HepG2 (cell line): ENCODE measurements around the gene SNX15. TPM values are rescaled to one million over a fixed set of nuclear protein-coding genes. Genes with fewer than 3 reads are reported as not detected.
A peak's percentile ranks its signal among the peaks of the same experiment; 100 is the strongest.

Source experiments
- BCL6 ChIP-seq: IDR thresholded peaks from 2 replicates; pipeline ENCODE4 v1.6.1; 2016; ENCODE audit warnings: missing genetic modification reagents, missing compliant biosample characterization
- CC2D1A ChIP-seq: sonication (generic); formaldehyde crosslinking; IDR thresholded peaks from 2 replicates; pipeline ENCODE4 v1.8.1; 2023; ENCODE audit warnings: mild to moderate bottlenecking, missing genetic modification reagents
- CREB1 ChIP-seq, 2 experiments: fragments of 450-650 bp in 1 of 2; IDR thresholded peaks; 2 replicates each; pipeline ENCODE4 v1.6.1; 2016 to 2017; ENCODE audit warnings: control low read depth in 1 of 2, mild to moderate bottlenecking in 1 of 2, missing compliant biosample characterization in 1 of 2, missing genetic modification characterization in 1 of 2
- DPF2 ChIP-seq: sonication (generic); formaldehyde crosslinking; IDR thresholded peaks from 2 replicates; pipeline ENCODE4 v1.4.0; 2020; ENCODE audit warnings: mild to moderate bottlenecking, low read depth, missing genetic modification reagents, borderline replicate concordance
- EED ChIP-seq: sonication (generic); formaldehyde crosslinking; IDR thresholded peaks from 2 replicates; pipeline ENCODE4 v1.5.0; 2020; ENCODE audit warnings: mild to moderate bottlenecking, missing genetic modification reagents
- HNRNPLL ChIP-seq: fragments of 200-400 bp; formaldehyde crosslinking; IDR thresholded peaks from 2 replicates; pipeline ENCODE4 v1.6.1; 2017; ENCODE audit warnings: mild to moderate bottlenecking, low read depth, low read length; ENCODE audit not compliant: poor library complexity, severe bottlenecking
- JARID2 ChIP-seq: sonication (generic); formaldehyde crosslinking; IDR thresholded peaks from 2 replicates; pipeline ENCODE4 v1.8.1; 2023; ENCODE audit warnings: missing genetic modification reagents, inconsistent platforms; ENCODE audit not compliant: insufficient replicate concordance
- KLF16 ChIP-seq, 2 experiments: sonication (generic) in 1 of 2; formaldehyde crosslinking in 1 of 2; IDR thresholded peaks; 2 replicates each; pipeline versions ENCODE4 v1.6.1 to v1.8.0; 2016 to 2023; ENCODE audit warnings: missing genetic modification reagents in 2 of 2, missing compliant biosample characterization in 1 of 2
- KLF6 ChIP-seq: IDR thresholded peaks from 2 replicates; pipeline ENCODE4 v1.8.0; 2016; ENCODE audit warnings: missing biosample characterization, missing genetic modification reagents
- MAFF ChIP-seq: IDR thresholded peaks from 2 replicates; pipeline ENCODE4 v1.6.1; 2011; ENCODE audit warnings: low read depth, low read length, improper control_type of control experiment
- MXD4 ChIP-seq: IDR thresholded peaks from 2 replicates; pipeline ENCODE4 v1.6.1; 2016; ENCODE audit warnings: mild to moderate bottlenecking, missing biosample characterization, missing genetic modification reagents
- NR2F6 ChIP-seq, 2 experiments: IDR thresholded peaks; 2 replicates each; pipeline ENCODE4 v1.6.1; 2016; ENCODE audit warnings: antibody characterized with exemption in 1 of 2, mild to moderate bottlenecking in 1 of 2
- PHF5A ChIP-seq: IDR thresholded peaks from one replicate; pipeline ENCODE4 v1.6.1; 2018; ENCODE audit warnings: low read depth, missing genetic modification reagents; ENCODE audit not compliant: unreplicated experiment
- RFX3 ChIP-seq: IDR thresholded peaks from 2 replicates; pipeline ENCODE4 v1.6.1; 2016; ENCODE audit warnings: missing biosample characterization, missing genetic modification reagents
- SYNCRIP ChIP-seq: fragments of 200-400 bp; formaldehyde crosslinking; IDR thresholded peaks from 2 replicates; pipeline ENCODE4 v1.6.1; 2018; ENCODE audit warnings: mild to moderate bottlenecking, low read depth, low read length; ENCODE audit not compliant: insufficient read depth
- THAP11 ChIP-seq: IDR thresholded peaks from 2 replicates; pipeline ENCODE4 v1.6.1; 2016; ENCODE audit warnings: missing biosample characterization, missing genetic modification reagents
- TMF1 ChIP-seq: sonication (generic); formaldehyde crosslinking; IDR thresholded peaks from 2 replicates; pipeline ENCODE4 v1.8.1; 2022; ENCODE audit warnings: low read depth, missing genetic modification reagents
- TOE1 ChIP-seq: sonication (generic); formaldehyde crosslinking; IDR thresholded peaks from 2 replicates; pipeline ENCODE4 v1.4.0; 2020; ENCODE audit warnings: mild to moderate bottlenecking, missing genetic modification reagents
- ZBTB1 ChIP-seq: sonication (generic); formaldehyde crosslinking; IDR thresholded peaks from 2 replicates; pipeline ENCODE4 v1.4.0; 2020; ENCODE audit warnings: missing genetic modification reagents, borderline replicate concordance
- ZNF138 ChIP-seq: sonication (generic); formaldehyde crosslinking; IDR thresholded peaks from 2 replicates; pipeline ENCODE4 v1.5.0; 2020; ENCODE audit warnings: mild to moderate bottlenecking, low read depth, missing genetic modification reagents
- ZNF160 ChIP-seq: sonication (generic); formaldehyde crosslinking; IDR thresholded peaks from 2 replicates; pipeline ENCODE4 v1.8.0; 2022; ENCODE audit warnings: mild to moderate bottlenecking, inconsistent platforms, missing genetic modification reagents
- ZNF33A ChIP-seq: sonication (generic); formaldehyde crosslinking; IDR thresholded peaks from 2 replicates; pipeline ENCODE4 v1.5.1; 2020; ENCODE audit warnings: missing genetic modification reagents, mild to moderate bottlenecking, moderate library complexity, borderline replicate concordance
- ZNF629 ChIP-seq: sonication (generic); formaldehyde crosslinking; conservative IDR thresholded peaks from 2 replicates; pipeline ENCODE4 v1.5.0; 2020; ENCODE audit warnings: missing genetic modification reagents
- polyA plus RNA-seq, 8 experiments: library from polyadenylated mRNA; depleted of rRNA in 3 of 8; stranded (reverse) in 7 of 8; unstranded in 1 of 8; fragments of >200 nt; fragmentation: Illumina TruSeq in 4 of 8; extraction: Trizol in 4 of 8; gene quantifications; 2 replicates each; pipeline versions ENCODE4 v1.2.1 to v1.2.3, GENCODE V29; 2011 to 2016; ENCODE audit warnings: low read depth in 4 of 8, missing spikeins in 1 of 8, mixed read lengths in 1 of 8; ENCODE audit not compliant: insufficient read depth in 1 of 8
- total RNA-seq, 5 experiments: library from RNA; depleted of rRNA; stranded (reverse); fragments of >200 nt; fragmentation: Illumina TruSeq; extraction: Trizol; gene quantifications; 2 replicates each; pipeline ENCODE4 v1.2.3, GENCODE V29; 2016; ENCODE audit warnings: low read depth in 1 of 5
- TF ChIP-seq, protein P1 (sequence below): fragments of 450-650 bp; IDR thresholded peaks from 2 replicates; pipeline ENCODE4 v1.6.1; 2016
- TF ChIP-seq, protein P2 (sequence below): sonication (generic); formaldehyde crosslinking; IDR thresholded peaks from 2 replicates; pipeline ENCODE4 v1.5.0; 2020; ENCODE audit warnings: missing genetic modification reagents
- TF ChIP-seq, protein P3 (sequence below): sonication (generic); formaldehyde crosslinking; IDR thresholded peaks from 2 replicates; pipeline ENCODE4 v1.8.1; 2023; ENCODE audit warnings: mild to moderate bottlenecking, inconsistent platforms, moderate library complexity, missing genetic modification reagents, borderline replicate concordance
- TF ChIP-seq, protein P4 (sequence below): sonication (generic); formaldehyde crosslinking; IDR thresholded peaks from 2 replicates; pipeline ENCODE4 v1.5.1; 2020; ENCODE audit warnings: missing genetic modification reagents, mild to moderate bottlenecking, borderline replicate concordance

SNX15 gene
- total and polyA plus RNA-seq, 2 of the 13 experiments (the other 11 are each of a cell fraction or from before 2014, with no cell fraction given) = 19.1 to 22.6 TPM

DNA sequence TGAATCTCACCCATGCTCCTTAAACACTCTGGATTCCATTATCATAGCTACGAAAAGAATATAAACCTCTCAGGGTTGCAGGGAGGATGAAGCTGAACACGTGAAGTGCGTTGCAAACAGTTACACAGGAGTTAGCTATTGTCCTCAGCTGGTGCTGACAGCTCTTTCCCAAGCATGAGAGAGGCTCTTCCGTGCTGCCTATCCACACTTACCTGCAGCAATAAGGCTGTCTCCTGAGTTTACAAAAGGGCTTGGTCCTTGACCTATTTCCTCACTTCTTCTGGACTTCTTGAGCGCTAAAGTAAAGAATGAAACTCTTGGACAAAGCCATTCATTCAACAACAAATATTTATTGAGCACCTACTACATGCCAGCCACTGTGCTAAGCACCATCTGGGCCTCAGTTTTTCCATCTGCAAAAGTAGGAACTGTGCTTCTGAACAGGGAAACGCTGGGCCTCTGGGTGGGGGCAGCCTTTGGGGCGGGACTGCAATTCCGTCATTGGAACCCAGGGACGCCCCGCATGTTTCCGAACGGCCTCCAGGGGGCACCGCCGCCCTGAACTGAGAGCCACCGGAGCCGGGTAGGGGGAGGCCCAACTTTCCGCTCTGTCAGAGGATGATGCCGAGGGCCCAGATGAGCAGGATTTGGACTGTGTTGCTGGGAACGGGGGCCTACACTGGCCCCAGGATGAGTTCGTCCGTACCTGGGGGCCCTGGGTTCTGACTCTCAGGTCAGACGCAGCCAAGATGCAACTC, 13.9 kb upstream of the SNX15 start (continued):
- TF ChIP-seq HNRNPLL (no peak), KLF6 (CRISPR knock-in tag) (0 out of 2 replicates have a peak, but pooled peaks have one; percentile 19), CREB1 (IDR thresholded peaks at IDR 0.05) (no peak), CREB1 (CRISPR knock-in tag; IDR thresholded peaks at IDR 0.05) (peak; percentile 75; the same call in 1 of the 2 replicates), MXD4 (CRISPR knock-in tag) (no peak), RFX3 (CRISPR knock-in tag) (no peak), ZNF33A (CRISPR knock-in tag) (no peak), SYNCRIP (no peak), NR2F6 (IDR thresholded peaks at IDR 0.05) (peak; percentile 61; the same call in 1 of the 2 replicates), NR2F6 (CRISPR knock-in tag; IDR thresholded peaks at IDR 0.05) (no peak), PHF5A (no peak), TOE1 (CRISPR knock-in tag) (no peak), ZNF160 (CRISPR knock-in tag) (no peak), KLF16 (CRISPR knock-in tag; IDR thresholded peaks at IDR 0.05) (no peak), DPF2 (CRISPR knock-in tag) (no peak), ZBTB1 (CRISPR knock-in tag) (no peak), CC2D1A (no peak), TMF1 (CRISPR knock-in tag) (no peak), MAFF (no peak), JARID2 (CRISPR knock-in tag) (no peak), EED (no peak), ZNF629 (peak; percentile 90), BCL6 (no peak; the same call in 1 of the 2 replicates), THAP11 (no peak), ZNF138 (CRISPR knock-in tag) (no peak)
- TF ChIP-seq, protein P1, sequence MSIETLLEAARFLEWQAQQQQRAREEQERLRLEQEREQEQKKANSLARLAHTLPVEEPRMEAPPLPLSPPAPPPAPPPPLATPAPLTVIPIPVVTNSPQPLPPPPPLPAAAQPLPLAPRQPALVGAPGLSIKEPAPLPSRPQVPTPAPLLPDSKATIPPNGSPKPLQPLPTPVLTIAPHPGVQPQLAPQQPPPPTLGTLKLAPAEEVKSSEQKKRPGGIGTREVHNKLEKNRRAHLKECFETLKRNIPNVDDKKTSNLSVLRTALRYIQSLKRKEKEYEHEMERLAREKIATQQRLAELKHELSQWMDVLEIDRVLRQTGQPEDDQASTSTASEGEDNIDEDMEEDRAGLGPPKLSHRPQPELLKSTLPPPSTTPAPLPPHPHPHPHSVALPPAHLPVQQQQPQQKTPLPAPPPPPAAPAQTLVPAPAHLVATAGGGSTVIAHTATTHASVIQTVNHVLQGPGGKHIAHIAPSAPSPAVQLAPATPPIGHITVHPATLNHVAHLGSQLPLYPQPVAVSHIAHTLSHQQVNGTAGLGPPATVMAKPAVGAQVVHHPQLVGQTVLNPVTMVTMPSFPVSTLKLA = no peak
- TF ChIP-seq, protein P2, sequence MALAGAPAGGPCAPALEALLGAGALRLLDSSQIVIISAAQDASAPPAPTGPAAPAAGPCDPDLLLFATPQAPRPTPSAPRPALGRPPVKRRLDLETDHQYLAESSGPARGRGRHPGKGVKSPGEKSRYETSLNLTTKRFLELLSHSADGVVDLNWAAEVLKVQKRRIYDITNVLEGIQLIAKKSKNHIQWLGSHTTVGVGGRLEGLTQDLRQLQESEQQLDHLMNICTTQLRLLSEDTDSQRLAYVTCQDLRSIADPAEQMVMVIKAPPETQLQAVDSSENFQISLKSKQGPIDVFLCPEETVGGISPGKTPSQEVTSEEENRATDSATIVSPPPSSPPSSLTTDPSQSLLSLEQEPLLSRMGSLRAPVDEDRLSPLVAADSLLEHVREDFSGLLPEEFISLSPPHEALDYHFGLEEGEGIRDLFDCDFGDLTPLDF (CRISPR knock-in tag) = no peak
- TF ChIP-seq, protein P3, sequence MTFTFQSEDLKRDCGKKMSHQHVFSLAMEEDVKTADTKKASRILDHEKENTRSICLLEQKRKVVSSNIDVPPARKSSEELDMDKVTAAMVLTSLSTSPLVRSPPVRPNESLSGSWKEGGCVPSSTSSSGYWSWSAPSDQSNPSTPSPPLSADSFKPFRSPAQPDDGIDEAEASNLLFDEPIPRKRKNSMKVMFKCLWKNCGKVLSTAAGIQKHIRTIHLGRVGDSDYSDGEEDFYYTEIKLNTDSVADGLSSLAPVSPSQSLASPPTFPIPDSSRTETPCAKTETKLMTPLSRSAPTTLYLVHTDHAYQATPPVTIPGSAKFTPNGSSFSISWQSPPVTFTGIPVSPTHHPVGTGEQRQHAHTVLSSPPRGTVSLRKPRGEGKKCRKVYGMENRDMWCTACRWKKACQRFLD (CRISPR knock-in tag) = no peak
- TF ChIP-seq, protein P4, sequence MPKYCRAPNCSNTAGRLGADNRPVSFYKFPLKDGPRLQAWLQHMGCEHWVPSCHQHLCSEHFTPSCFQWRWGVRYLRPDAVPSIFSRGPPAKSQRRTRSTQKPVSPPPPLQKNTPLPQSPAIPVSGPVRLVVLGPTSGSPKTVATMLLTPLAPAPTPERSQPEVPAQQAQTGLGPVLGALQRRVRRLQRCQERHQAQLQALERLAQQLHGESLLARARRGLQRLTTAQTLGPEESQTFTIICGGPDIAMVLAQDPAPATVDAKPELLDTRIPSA = no peak
